GM20431 (cell line): ENCODE data around the gene BOC.
"Not testable (repeated sequence)": the region's sequence is repeated elsewhere in the genome, so short reads cannot be mapped to it uniquely, and the experiment has no call there.

ENCODE experiments used
- in situ Hi-C: fragments of 300-500 bp; cut with MseI, MboI; formaldehyde crosslinking; loops from one replicate; pipeline ENCODE4 v1.15.0; 2020; ENCODE audit warnings: low sequenced_read_pairs; ENCODE audit not compliant: unreplicated experiment

The BOC gene

GRCh38 chr3:113211330-113212149 lies at the start of gene BOC:
BOC (plus strand) TSS chr3:113211557; CDS start chr3:113249803, 38,246 bp downstream.
- in situ Hi-C loops: no loop called here

- in situ Hi-C loops: no loop called here
Observed at GRCh38 chr3:113161661-113162060, 49.7 kb upstream of the BOC start.

- in situ Hi-C loops: no loop called here
Observed at GRCh38 chr3:113163152-113163551, 48.2 kb upstream of the BOC start.

- in situ Hi-C loops: no loop called here
Observed at GRCh38 chr3:113165841-113166240, 45.5 kb upstream of the BOC start.

GRCh38 chr3:113166357-113166718 lies 45.0 kb upstream of the BOC start:
- in situ Hi-C loops: no loop called here

- in situ Hi-C loops: no loop called here
Observed at GRCh38 chr3:113166719-113167492, 44.5 kb upstream of the BOC start.

- in situ Hi-C loops: no loop called here
Observed at GRCh38 chr3:113167825-113168801, 43.2 kb upstream of the BOC start.

- in situ Hi-C loops: no loop called here
Observed at GRCh38 chr3:113169891-113170452, 41.4 kb upstream of the BOC start.

GRCh38 chr3:113170771-113171170 lies 40.6 kb upstream of the BOC start:
- in situ Hi-C loops: no loop called here

- in situ Hi-C loops: not testable (repeated sequence)
Observed at GRCh38 chr3:113171675-113172300, 39.6 kb upstream of the BOC start.

- in situ Hi-C loops: no loop called here
Observed at GRCh38 chr3:113173102-113173501, 38.3 kb upstream of the BOC start.

GRCh38 chr3:113174304-113174703 lies 37.1 kb upstream of the BOC start:
- in situ Hi-C loops: no loop called here

- in situ Hi-C loops: no loop called here
Observed at GRCh38 chr3:113174801-113175485, 36.4 kb upstream of the BOC start.

GRCh38 chr3:113177526-113177925 lies 33.8 kb upstream of the BOC start:
- in situ Hi-C loops: no loop called here

- in situ Hi-C loops: no loop called here
Observed at GRCh38 chr3:113179235-113179824, 32.0 kb upstream of the BOC start.

- in situ Hi-C loops: no loop called here
Observed at GRCh38 chr3:113183748-113184661, 27.4 kb upstream of the BOC start.

GRCh38 chr3:113185194-113185835 lies 26.0 kb upstream of the BOC start:
- in situ Hi-C loops: no loop called here
